ENCODE results near the gene NHLRC1.
"Not testable (repeated sequence)": the region's sequence is repeated elsewhere in the genome, so short reads cannot be mapped to it uniquely, and the experiment has no call there.

NHLRC1 gene

GRCh38 chr6:18122128-18123093 is at the start of gene NHLRC1:
TSS of gene NHLRC1 (minus strand) at chr6:18122677. CDS start at chr6:18122606, 71 bp downstream.
- peak; percentile 81 to 98 (median 89) for DNase-seq
- intact Hi-C loops (cut with DNase I): loop anchor here (2.0 to 5.0 kb wide), 2 partner anchors 134 to 290 kb away; no protein-coding TSS in a partner anchor

- intact Hi-C loops (cut with DNase I): no loop called here
- no peak for DNase-seq
Measured at GRCh38 chr6:18171871-18172270, 49.4 kb upstream of the NHLRC1 start.

GRCh38 chr6:18168264-18168663 is 45.8 kb upstream of the NHLRC1 start:
- intact Hi-C loops (cut with DNase I): no loop called here

GRCh38 chr6:18166312-18167036 is 44.0 kb upstream of the NHLRC1 start:
- DNase-seq: no peak
- intact Hi-C loops (cut with DNase I): no loop called here

More at GRCh38 chr6:18168264-18168663, 45.8 kb upstream of the NHLRC1 start:
- DNase-seq: no peak

GRCh38 chr6:18165751-18166150 is 43.3 kb upstream of the NHLRC1 start:
- no peak for DNase-seq
- intact Hi-C loops (cut with DNase I): no loop called here

- intact Hi-C loops (cut with DNase I): no loop called here
- no peak for DNase-seq
Measured at GRCh38 chr6:18162401-18162800, 39.9 kb upstream of the NHLRC1 start.

GRCh38 chr6:18161431-18161830 is 39.0 kb upstream of the NHLRC1 start:
- no peak for DNase-seq

GRCh38 chr6:18160911-18161310 is 38.4 kb upstream of the NHLRC1 start:
- intact Hi-C loops (cut with DNase I): no loop called here

More at GRCh38 chr6:18161431-18161830, 39.0 kb upstream of the NHLRC1 start:
- intact Hi-C loops (cut with DNase I): no loop called here

GRCh38 chr6:18155864-18156421 is 33.5 kb upstream of the NHLRC1 start:
- DNase-seq: peak; percentile 29 to 93 (median 44)
- intact Hi-C loops (cut with DNase I): loop anchor here (1.0 to 10.0 kb wide), 2 partner anchors 108 to 171 kb away; partner anchors contain the start of genes DEK and KIF13A

More at GRCh38 chr6:18160911-18161310, 38.4 kb upstream of the NHLRC1 start:
- DNase-seq: no peak

GRCh38 chr6:18155150-18155863 is 32.8 kb upstream of the NHLRC1 start, which contains the start of gene KDM1B:
TSS of gene KDM1B (plus strand) at chr6:18155422. CDS start at chr6:18159896, 4,474 bp downstream.
- intact Hi-C loops (cut with DNase I): loop anchor here (1.0 to 10.0 kb wide), 2 partner anchors 109 to 171 kb away; partner anchors contain the start of genes DEK and KIF13A
- DNase-seq: peak; percentile 98 to 100 (median 99)

GRCh38 chr6:18154507-18155149 is 32.2 kb upstream of the NHLRC1 start, which contains the start of gene TPMT:
TSS of gene TPMT (minus strand) at chr6:18155077. CDS start at chr6:18149127, 5,950 bp downstream.
- DNase-seq: peak in 3 of 10 donors; percentile 7 to 21 (median 12)
- intact Hi-C loops (cut with DNase I): loop anchor here (1.0 to 10.0 kb wide), 2 partner anchors 110 to 170 kb away; partner anchors contain the start of genes DEK and KIF13A

- intact Hi-C loops (cut with DNase I): loop anchor here (10.0 kb wide), 1 partner anchor 169 kb away; the partner anchor contains the start of gene KIF13A
- DNase-seq: no peak
Measured at GRCh38 chr6:18153311-18153703, 30.8 kb upstream of the NHLRC1 start.

GRCh38 chr6:18151801-18152200 is 29.3 kb upstream of the NHLRC1 start:
- no peak for DNase-seq
- intact Hi-C loops (cut with DNase I): loop anchor here (10.0 kb wide), 1 partner anchor 167 kb away; the partner anchor contains the start of gene KIF13A

GRCh38 chr6:18151391-18151790 is 28.9 kb upstream of the NHLRC1 start:
- not testable (repeated sequence) for DNase-seq
- intact Hi-C loops (cut with DNase I): loop anchor here (10.0 kb wide), 1 partner anchor 167 kb away; the partner anchor contains the start of gene KIF13A

GRCh38 chr6:18148304-18149025 is 26.0 kb upstream of the NHLRC1 start:
- intact Hi-C loops (cut with DNase I): no loop called here
- no peak for DNase-seq

GRCh38 chr6:18147616-18148015 is 25.1 kb upstream of the NHLRC1 start:
- DNase-seq: no peak
- intact Hi-C loops (cut with DNase I): no loop called here

- intact Hi-C loops (cut with DNase I): no loop called here
- DNase-seq: no peak
Measured at GRCh38 chr6:18147160-18147559, 24.7 kb upstream of the NHLRC1 start.

- DNase-seq: no peak
- intact Hi-C loops (cut with DNase I): no loop called here
Measured at GRCh38 chr6:18142591-18142861, 20.0 kb upstream of the NHLRC1 start.
